Stomach (tissue), 9 donors: ENCODE data around the gene INPP5A. TPM values are rescaled to one million over a fixed set of nuclear protein-coding genes. Genes with fewer than 3 reads are reported as not detected.
A peak's percentile ranks its signal among the peaks of the same experiment; 100 is the strongest.

Experiments used
- DNase-seq, 2 donors: peaks; one replicate each; pipeline versions ENCODE4 v3.0.0 to v3.0.0-alpha.2; 2013 to 2019
- H3K27ac ChIP-seq, 5 donors: fragments of 200-600 bp in 4 of 5; sonication (generic) in 4 of 5; one replicate each; pipeline ENCODE4 v1.5.1; 2013 to 2019; ENCODE audit warnings: mild to moderate bottlenecking in 1 of 5, moderate library complexity in 1 of 5
- H3K27me3 ChIP-seq, 3 donors: fragments of 200-600 bp; sonication (generic); one replicate each; pipeline ENCODE4 v1.5.1; 2017 to 2019; ENCODE audit warnings: mixed run types in 1 of 3
- H3K36me3 ChIP-seq, 4 donors: fragments of 200-600 bp; sonication (generic); 1 replicate in 3 of 4; 2 replicates in 1 of 4; pipeline ENCODE4 v1.5.1; 2016 to 2019
- H3K4me1 ChIP-seq, 4 donors: fragments of 200-600 bp; sonication (generic); one replicate each; pipeline ENCODE4 v1.5.1; 2016 to 2019
- H3K4me3 ChIP-seq, 4 donors: fragments of 200-600 bp; sonication (generic) in 3 of 4; one replicate each; pipeline ENCODE4 v1.5.1; 2016 to 2019; ENCODE audit warnings: mild to moderate bottlenecking in 1 of 4
- H3K9me3 ChIP-seq, 4 donors: fragments of 200-600 bp; sonication (generic); one replicate each; pipeline ENCODE4 v1.5.1; 2016 to 2019
- CTCF ChIP-seq, 7 experiments: fragments of 450-650 bp in 4 of 7; fragments of 200-600 bp in 3 of 7; sonication (generic) in 3 of 7; IDR thresholded peaks; one replicate each; pipeline ENCODE4 v1.5.1; 2016 to 2019; ENCODE audit warnings: antibody characterized with exemption in 7 of 7, control low read depth in 2 of 7, mild to moderate bottlenecking in 1 of 7
- EP300 ChIP-seq: sonication (generic); formaldehyde crosslinking; IDR thresholded peaks from one replicate; pipeline ENCODE4 v1.6.1; 2017; ENCODE audit warnings: antibody characterized with exemption
- POLR2A ChIP-seq, 4 donors: fragments of 450-650 bp; IDR thresholded peaks; one replicate each; pipeline ENCODE4 v1.6.1; 2016; ENCODE audit warnings: antibody characterized with exemption in 4 of 4, control low read depth in 2 of 4, mild to moderate bottlenecking in 1 of 4, moderate library complexity in 1 of 4
- POLR2AphosphoS5 ChIP-seq, 3 donors: sonication (generic); formaldehyde crosslinking; IDR thresholded peaks; one replicate each; pipeline ENCODE4 v1.6.1; 2016; ENCODE audit warnings: antibody characterized with exemption in 3 of 3
- WGBS, 5 donors: extraction: QIAGEN DNeasy Blood & Tissue Kit in 3 of 5; methylation state at CpG; one replicate each; pipeline versions ENCODE4 v1.1.5 to v1.1.7; 2013 to 2018; 5-methylcytosine and 5-hydroxymethylcytosine counted together
- intact Hi-C: fragments of 100-400 bp; cut with DNase I; formaldehyde crosslinking; loops from one replicate; pipeline ENCODE4 v1.15.1; 2023; ENCODE audit warnings: low total_unique reads
- polyA plus RNA-seq, 3 donors: library from polyadenylated mRNA; stranded (reverse); fragments of 200-250 nt; gene quantifications; one replicate each; pipeline ENCODE4 v1.2.3, GENCODE V29; 2013
- total RNA-seq, 5 donors: library from RNA; depleted of rRNA; stranded (reverse); fragments of >200 nt; gene quantifications; one replicate each; pipeline versions ENCODE4 v1.1.0 to v1.2.3, GENCODE V29; 2014 to 2016
- donor health status: healthy with polysubstance abuse.
- donor health status: Bipolar disorder and iron deficiency.
- donor health status: healthy.

Gene INPP5A
- total and polyA plus RNA-seq, 8 donors, result 17.2 to 72.3 (median 31.0) TPM

GRCh38 chr10:132541129-132541528 is 3.5 kb downstream of the INPP5A start:
- peaks cover 70 to 85% (median 76%) of the 10 kb centered on the region in 4 donors for H3K4me1 ChIP-seq
- intact Hi-C loops, result no loop called here
- H3K9me3 ChIP-seq, result no peaks in the 10 kb centered on the region
- TF ChIP-seq POLR2A (IDR thresholded peaks at IDR 0.05) (no peak), EP300 (no peak), POLR2AphosphoS5 (IDR thresholded peaks at IDR 0.05) (no peak), CTCF (IDR thresholded peaks at IDR 0.05) (no peak)
- H3K27ac ChIP-seq, result peak overlapping the region in 2 of 5 donors; percentile 94 to 96
- H3K36me3 ChIP-seq, result peaks cover 0 to 16% (median 0%) of the 10 kb centered on the region in 4 donors
- 84 to 100% (median 91%) methylated on average over 1 to 11 of the region's 11 CpGs for WGBS, 5 donors
- no peaks in the 10 kb centered on the region for H3K27me3 ChIP-seq
- peak overlapping the region in 2 of 4 donors; percentile 69 to 75 for H3K4me3 ChIP-seq
- no peak for DNase-seq

GRCh38 chr10:132541601-132542011 is 4.0 kb downstream of the INPP5A start:
- Histone ChIP-seq H3K4me1 (peaks cover 68 to 85% (median 75%) of the 10 kb centered on the region in 4 donors), H3K36me3 (peaks cover 0 to 16% (median 0%) of the 10 kb centered on the region in 4 donors), H3K4me3 (no peak overlapping the region), H3K9me3 (no peaks in the 10 kb centered on the region), H3K27ac (peak overlapping the region in 1 of 5 donors; percentile 96), H3K27me3 (no peaks in the 10 kb centered on the region)
- no peak for DNase-seq
- 56 to 69% (median 65%) methylated on average over 3 of the region's 3 CpGs for WGBS, 5 donors
- TF ChIP-seq POLR2AphosphoS5 (IDR thresholded peaks at IDR 0.05) (no peak), CTCF (IDR thresholded peaks at IDR 0.05) (no peak), POLR2A (IDR thresholded peaks at IDR 0.05) (no peak), EP300 (no peak)
- intact Hi-C loops, result no loop called here

- Histone ChIP-seq H3K27ac (peak overlapping the region in 1 of 5 donors; percentile 96), H3K27me3 (no peaks in the 10 kb centered on the region), H3K4me1 (peaks cover 72 to 89% (median 79%) of the 10 kb centered on the region in 4 donors), H3K9me3 (no peaks in the 10 kb centered on the region), H3K4me3 (no peak overlapping the region), H3K36me3 (peaks cover 0 to 16% (median 0%) of the 10 kb centered on the region in 4 donors)
- TF ChIP-seq POLR2AphosphoS5 (IDR thresholded peaks at IDR 0.05), result no peak
- no peak for TF ChIP-seq CTCF (IDR thresholded peaks at IDR 0.05)
- no peak for TF ChIP-seq POLR2A (IDR thresholded peaks at IDR 0.05)
- DNase-seq, result no peak
- intact Hi-C loops, result no loop called here
- WGBS, 5 donors, result 75 to 87% (median 83%) methylated on average over 18 to 19 of the region's 19 CpGs
Measured at GRCh38 chr10:132542086-132542775, 4.6 kb downstream of the INPP5A start.

- no peak for DNase-seq
- intact Hi-C loops, result no loop called here
- H3K27me3 ChIP-seq, result no peaks in the 10 kb centered on the region
- peaks cover 73 to 95% (median 84%) of the 10 kb centered on the region in 4 donors for H3K4me1 ChIP-seq
- H3K4me3 ChIP-seq, result no peak overlapping the region
- TF ChIP-seq CTCF (IDR thresholded peaks at IDR 0.05) (no peak), POLR2AphosphoS5 (IDR thresholded peaks at IDR 0.05) (no peak), EP300 (no peak), POLR2A (IDR thresholded peaks at IDR 0.05) (no peak)
- H3K36me3 ChIP-seq, result peaks cover 0 to 16% (median 0%) of the 10 kb centered on the region in 4 donors
- peak overlapping the region in 1 of 5 donors; percentile 96 for H3K27ac ChIP-seq
- 91 to 100% (median 97%) methylated on average over 3 of the region's 3 CpGs for WGBS, 5 donors
- no peaks in the 10 kb centered on the region for H3K9me3 ChIP-seq
Measured at GRCh38 chr10:132542819-132543218, 5.2 kb downstream of the INPP5A start.
